Keratinocyte (primary cell): Measurements from ENCODE around the gene LRRC27.

Experiments used
- EZH2 ChIP-seq: IDR thresholded peaks from one replicate; pipeline ENCODE4 v1.6.1; 2012; ENCODE audit warnings: inconsistent platforms, mild to moderate bottlenecking, low read length, moderate library complexity
- TF ChIP-seq, protein P1 (sequence below), 3 experiments: IDR thresholded peaks in 1 of 3; conservative IDR thresholded peaks in 1 of 3; optimal IDR thresholded peaks in 1 of 3; 2 replicates in 2 of 3; 3 replicates in 1 of 3; pipeline versions ENCODE3 to v1.5.1; 2011; ENCODE audit warnings: low read length in 3 of 3, mild to moderate bottlenecking in 3 of 3, moderate library complexity in 2 of 3, control low read depth in 1 of 3, inconsistent platforms in 1 of 3; ENCODE audit not compliant: insufficient read depth in 2 of 3; ENCODE audit errors: extremely low read depth in 1 of 3

DNA sequence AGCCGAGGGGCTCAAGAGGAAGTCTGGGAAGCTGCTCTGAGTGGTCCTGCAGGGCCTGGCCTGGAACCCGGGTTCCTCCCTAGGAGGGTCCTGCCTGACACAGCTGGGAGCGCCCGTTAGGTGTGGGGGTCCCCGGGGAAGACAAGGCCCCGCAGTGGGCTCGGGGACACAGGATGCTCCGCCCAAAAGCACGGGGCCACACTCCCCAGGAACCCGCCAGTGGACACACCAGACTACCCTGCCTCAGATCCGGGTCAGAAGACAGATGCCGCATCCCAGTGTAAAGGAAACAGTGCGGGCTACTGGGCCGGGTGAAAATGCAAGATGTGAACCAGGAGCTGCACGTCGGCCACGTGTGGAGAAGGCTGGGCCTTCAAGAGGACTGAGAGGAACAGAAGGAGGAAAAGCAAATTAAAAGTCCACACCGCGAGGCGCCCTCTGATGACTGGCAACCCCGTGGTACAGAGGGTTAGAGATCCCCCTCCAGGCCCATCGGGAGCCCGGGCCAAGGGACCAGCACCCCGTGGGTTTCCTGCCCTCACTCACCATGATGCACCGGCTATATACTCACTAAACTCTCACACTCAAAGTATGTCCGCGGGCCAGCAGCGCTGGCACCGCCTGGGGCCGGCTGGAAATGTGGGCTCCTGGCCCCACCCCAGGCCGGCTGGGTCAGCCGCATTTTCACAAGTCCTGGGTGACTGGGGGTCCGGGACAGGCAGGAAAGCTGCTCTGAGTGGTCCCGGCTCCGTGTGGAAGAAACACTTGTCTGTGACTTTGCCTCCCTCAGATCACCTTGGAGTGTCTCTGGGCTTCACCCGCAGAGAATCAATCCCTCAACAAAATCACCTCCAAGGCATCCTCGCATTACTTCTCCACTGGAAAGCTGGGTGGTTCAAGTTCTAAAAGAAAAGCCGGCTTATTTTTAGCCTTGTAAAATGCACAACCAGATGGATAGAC is 30.3 kb upstream of the LRRC27 start:
- TF ChIP-seq, protein P1, sequence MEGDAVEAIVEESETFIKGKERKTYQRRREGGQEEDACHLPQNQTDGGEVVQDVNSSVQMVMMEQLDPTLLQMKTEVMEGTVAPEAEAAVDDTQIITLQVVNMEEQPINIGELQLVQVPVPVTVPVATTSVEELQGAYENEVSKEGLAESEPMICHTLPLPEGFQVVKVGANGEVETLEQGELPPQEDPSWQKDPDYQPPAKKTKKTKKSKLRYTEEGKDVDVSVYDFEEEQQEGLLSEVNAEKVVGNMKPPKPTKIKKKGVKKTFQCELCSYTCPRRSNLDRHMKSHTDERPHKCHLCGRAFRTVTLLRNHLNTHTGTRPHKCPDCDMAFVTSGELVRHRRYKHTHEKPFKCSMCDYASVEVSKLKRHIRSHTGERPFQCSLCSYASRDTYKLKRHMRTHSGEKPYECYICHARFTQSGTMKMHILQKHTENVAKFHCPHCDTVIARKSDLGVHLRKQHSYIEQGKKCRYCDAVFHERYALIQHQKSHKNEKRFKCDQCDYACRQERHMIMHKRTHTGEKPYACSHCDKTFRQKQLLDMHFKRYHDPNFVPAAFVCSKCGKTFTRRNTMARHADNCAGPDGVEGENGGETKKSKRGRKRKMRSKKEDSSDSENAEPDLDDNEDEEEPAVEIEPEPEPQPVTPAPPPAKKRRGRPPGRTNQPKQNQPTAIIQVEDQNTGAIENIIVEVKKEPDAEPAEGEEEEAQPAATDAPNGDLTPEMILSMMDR (optimal IDR thresholded peaks at IDR 0.05 in 1 of 3, IDR thresholded peaks at IDR 0.05 in 1 of 3, conservative IDR thresholded peaks at IDR 0.05 in 1 of 3; ENCODE audit: extremely low read depth in 1 of 3, insufficient read depth in 2 of 3, low read length in 3 of 3) = no peak
- TF ChIP-seq EZH2 = no peak
